K562 (cell line): ENCODE results near the gene CACNG8. TPM values are rescaled to one million over a fixed set of nuclear protein-coding genes. Genes with fewer than 3 reads are reported as not detected.

Experiments
- ATAC-seq: fragments of 200-7000 bp; cut with Tn5 transposase; 3 replicates; pipeline ENCODE4 v1.9.1; 2020; ENCODE audit warnings: moderate library complexity
- BruUV-seq: library from RNA; stranded (reverse); fragments of 400-500 nt; replicated peaks from 2 replicates; lab custom pipeline; 2021; lab: Mats Ljungman, UMichigan
- CTCF ChIA-PET: fragments of 300-600 bp; formaldehyde crosslinking; extraction: SDS; loops from one replicate; lab custom pipeline; 2021; ENCODE audit warnings: low intra/inter-chr PET ratio; lab: Yijun Ruan, JAX
- POLR2A ChIA-PET: fragments of 300-600, 350-650 bp; sonication (Branson Sonifier 250); formaldehyde crosslinking; extraction: SDS; loops from one replicate; lab custom pipeline; 2021; ENCODE audit warnings: antibody characterized with exemption, inconsistent platforms; lab: Yijun Ruan, JAX
- DNase-seq, 4 experiments: peaks; one replicate each; pipeline versions ENCODE4 v3.0.0 to v3.0.0-alpha.2; 2011 to 2018; ENCODE audit warnings: low spot score in 3 of 4, mixed read lengths in 3 of 4; ENCODE audit errors: extremely low read depth in 1 of 4
- FAIRE-seq: peaks from 2 replicates; lab custom pipeline; 2011; peaks lifted over from hg19 to GRCh38; lab: Jason Lieb, UNC
- H2AFZ ChIP-seq: 2 replicates; pipeline ENCODE4 v1.6.0; 2011; ENCODE audit warnings: low read depth, low read length, control low read depth, inconsistent platforms
- H3K27ac ChIP-seq: fragments of 200-600 bp; 3 replicates; pipeline ENCODE4 v1.8.0; 2011; ENCODE audit warnings: low read depth, mild to moderate bottlenecking, control low read depth, inconsistent platforms, low read length, moderate library complexity, mixed read lengths; ENCODE audit errors: extremely low read depth
- H3K27me3 ChIP-seq, 2 experiments: fragments of 300-600 bp in 1 of 2; 2 replicates in 1 of 2; 3 replicates in 1 of 2; pipeline versions ENCODE4 v1.6.0 to v1.8.0; 2011; ENCODE audit warnings: inconsistent platforms in 2 of 2, low read length in 2 of 2, mild to moderate bottlenecking in 1 of 2, mixed read lengths in 1 of 2, moderate library complexity in 1 of 2; ENCODE audit not compliant: control insufficient read depth in 2 of 2, insufficient read depth in 2 of 2
- H3K36me3 ChIP-seq: fragments of 300-600 bp; 3 replicates; pipeline ENCODE4 v1.8.0; 2011; ENCODE audit warnings: mild to moderate bottlenecking, low read length, inconsistent platforms; ENCODE audit not compliant: control insufficient read depth, insufficient read depth
- H3K4me1 ChIP-seq, 2 experiments: fragments of 200-600 bp in 1 of 2; replicated peaks in 1 of 2; 2 replicates in 1 of 2; 3 replicates in 1 of 2; pipeline versions ENCODE4 v1.5.1 to v1.8.0; 2011; ENCODE audit warnings: inconsistent platforms in 2 of 2, low read length in 2 of 2, mild to moderate bottlenecking in 1 of 2, mixed read lengths in 1 of 2, moderate library complexity in 1 of 2; ENCODE audit not compliant: control insufficient read depth in 2 of 2, insufficient read depth in 2 of 2
- H3K4me2 ChIP-seq: 2 replicates; pipeline ENCODE4 v1.6.1; 2011; ENCODE audit warnings: low read length, control low read depth, inconsistent platforms, mixed read lengths; ENCODE audit not compliant: insufficient read depth
- H3K4me3 ChIP-seq: fragments of 200-600 bp; sonication (generic), shearing (Covaris generic); 2 replicates; pipeline ENCODE4 v1.5.1; 2016; ENCODE audit warnings: control low read depth, inconsistent platforms
- H3K79me2 ChIP-seq: fragments of 200-600 bp; 3 replicates; pipeline ENCODE4 v1.8.0; 2011; ENCODE audit warnings: low read length, inconsistent platforms; ENCODE audit not compliant: control insufficient read depth, insufficient read depth
- H3K9ac ChIP-seq, 2 experiments: 2 replicates each; pipeline versions ENCODE4 v1.6.0 to v1.6.1; 2011; ENCODE audit warnings: low read depth in 2 of 2, low read length in 2 of 2, control low read depth in 1 of 2, inconsistent platforms in 1 of 2, mild to moderate bottlenecking in 1 of 2, mixed read lengths in 1 of 2; ENCODE audit not compliant: insufficient read depth in 1 of 2
- H3K9me1 ChIP-seq: one replicate; pipeline ENCODE4 v1.6.0; 2011; ENCODE audit warnings: inconsistent platforms, mild to moderate bottlenecking, low read length, moderate library complexity; ENCODE audit not compliant: control insufficient read depth, insufficient read depth
- H3K9me3 ChIP-seq: replicated peaks from 2 replicates; pipeline ENCODE4 v1.5.1; 2011; ENCODE audit warnings: low read depth, low read length, inconsistent platforms; ENCODE audit not compliant: control insufficient read depth, insufficient read depth
- H4K20me1 ChIP-seq: replicated peaks from 2 replicates; pipeline ENCODE4 v1.6.1; 2011; ENCODE audit warnings: low read length, inconsistent platforms, mixed read lengths; ENCODE audit not compliant: control insufficient read depth, insufficient read depth
- BRD4 ChIP-seq: fragments of 200-600 bp; sonication (generic); IDR thresholded peaks from 2 replicates; pipeline ENCODE4 v1.6.1; 2017; ENCODE audit warnings: inconsistent platforms
- BRD9 ChIP-seq: fragments of 450-650 bp; IDR thresholded peaks from 2 replicates; pipeline ENCODE4 v1.6.1; 2018; ENCODE audit warnings: low read depth; ENCODE audit not compliant: partially characterized antibody
- CBFA2T2 ChIP-seq: fragments of 450-650 bp; conservative IDR thresholded peaks from 2 replicates; pipeline ENCODE4 v1.6.1; 2017; ENCODE audit warnings: mild to moderate bottlenecking
- CEBPB ChIP-seq: fragments of 450-650 bp; IDR thresholded peaks from 2 replicates; pipeline ENCODE4 v1.6.1; 2016; ENCODE audit warnings: missing genetic modification characterization, missing compliant biosample characterization
- DNMT1 ChIP-seq: fragments of 450-650 bp; IDR thresholded peaks from 2 replicates; pipeline ENCODE4 v1.6.1; 2016; ENCODE audit warnings: antibody characterized with exemption, mild to moderate bottlenecking
- HEY1 ChIP-seq: fragments of 250-450 bp; sonication (Bioruptor Pico); IDR thresholded peaks from 2 replicates; pipeline ENCODE4 v1.5.0; 2020; ENCODE audit warnings: mild to moderate bottlenecking, moderate library complexity, borderline replicate concordance
- MCM2 ChIP-seq: fragments of 450-650 bp; IDR thresholded peaks from 2 replicates; pipeline ENCODE4 v1.6.1; 2017; ENCODE audit warnings: low read depth, mild to moderate bottlenecking
- NCOA4 ChIP-seq: fragments of 450-650 bp; IDR thresholded peaks from 2 replicates; pipeline ENCODE4 v1.6.1; 2018; ENCODE audit warnings: mild to moderate bottlenecking; ENCODE audit not compliant: partially characterized antibody
- PTBP1 ChIP-seq: fragments of 200-400 bp; formaldehyde crosslinking; IDR thresholded peaks from 2 replicates; pipeline ENCODE4 v1.6.1; 2017; ENCODE audit warnings: low read depth, low read length
- ZNF212 ChIP-seq: fragments of 450-650 bp; formaldehyde crosslinking; IDR thresholded peaks from 2 replicates; pipeline ENCODE4 v1.4.0; 2020; ENCODE audit warnings: mild to moderate bottlenecking
- ZNF507 ChIP-seq: conservative IDR thresholded peaks from 2 replicates; pipeline ENCODE4 v1.6.1; 2017; ENCODE audit warnings: missing genetic modification characterization, missing compliant biosample characterization
- ZNF717 ChIP-seq: fragments of 250-450 bp; sonication (Bioruptor Pico); IDR thresholded peaks from 2 replicates; pipeline ENCODE4 v1.5.0; 2021
- ZNF830 ChIP-seq: fragments of 250-450 bp; sonication (Bioruptor Pico); IDR thresholded peaks from 2 replicates; pipeline ENCODE4 v1.5.0; 2021; ENCODE audit warnings: mild to moderate bottlenecking
- WGBS: fragments of 100-300 bp; shearing (Covaris generic); methylation state at CpG from one replicate; pipeline ENCODE4 v1.1.6; 2016; ENCODE audit warnings: low coverage, mixed read lengths; ENCODE audit not compliant: insufficient coverage; ENCODE audit errors: missing lambda C conversion rate; 5-methylcytosine and 5-hydroxymethylcytosine counted together
- in situ Hi-C: fragments of 300-500 bp; cut with MboI; formaldehyde crosslinking; loops from 4 replicates; pipeline ENCODE4 v1.15.0; 2018; ENCODE audit warnings: inconsistent platforms, mixed read lengths
- intact Hi-C: fragments of 100-400 bp; cut with micrococcal nuclease; formaldehyde crosslinking; loops from 2 replicates; pipeline ENCODE4 v1.14.2; 2022
- polyA plus RNA-seq, 8 experiments: library from polyadenylated mRNA; depleted of rRNA in 4 of 8; stranded (reverse) in 5 of 8; unstranded in 3 of 8; fragments of >200 nt; fragmentation: Nextera tagmentation in 2 of 8; fragmentation: Illumina TruSeq in 1 of 8; extraction: Ambion mirVana in 2 of 8; extraction: Trizol in 1 of 8; gene quantifications; 2 replicates each; pipeline versions ENCODE4 v1.2.1 to v1.2.3, GENCODE V29; 2011 to 2014; ENCODE audit warnings: inconsistent platforms in 1 of 8, missing spikeins in 1 of 8
- total RNA-seq, 7 experiments: library from RNA; depleted of rRNA in 6 of 7; stranded (reverse); fragments of >200 nt in 6 of 7; fragmentation: Illumina TruSeq in 2 of 7; extraction: Trizol in 2 of 7; gene quantifications; 2 replicates each; pipeline versions ENCODE4 v1.2.1 to v1.2.3, GENCODE V29; 2011 to 2021; ENCODE audit warnings: low replicate concordance in 1 of 7
- TF ChIP-seq, protein P1 (sequence below): sonication (generic); formaldehyde crosslinking; IDR thresholded peaks from 2 replicates; pipeline ENCODE4 v1.8.0; 2022; ENCODE audit warnings: mild to moderate bottlenecking, missing genetic modification reagents, borderline replicate concordance
- TF ChIP-seq, protein P2 (sequence below), 2 experiments: IDR thresholded peaks in 1 of 2; conservative IDR thresholded peaks in 1 of 2; 2 replicates each; pipeline ENCODE4 v1.6.1; 2016; ENCODE audit warnings: low read depth in 2 of 2, mild to moderate bottlenecking in 1 of 2, missing compliant biosample characterization in 1 of 2, missing genetic modification characterization in 1 of 2, moderate library complexity in 1 of 2
- TF ChIP-seq, protein P3 (sequence below): sonication (generic); formaldehyde crosslinking; IDR thresholded peaks from 2 replicates; pipeline ENCODE4 v1.8.0; 2022; ENCODE audit warnings: missing genetic modification reagents, mild to moderate bottlenecking, borderline replicate concordance

Gene CACNG8
- total and polyA plus RNA-seq, 9 of the 15 experiments (the other 6 are each of a cell fraction or from before 2014, with no cell fraction given) = 0.02 to 0.05 TPM; not detected in 7

DNA sequence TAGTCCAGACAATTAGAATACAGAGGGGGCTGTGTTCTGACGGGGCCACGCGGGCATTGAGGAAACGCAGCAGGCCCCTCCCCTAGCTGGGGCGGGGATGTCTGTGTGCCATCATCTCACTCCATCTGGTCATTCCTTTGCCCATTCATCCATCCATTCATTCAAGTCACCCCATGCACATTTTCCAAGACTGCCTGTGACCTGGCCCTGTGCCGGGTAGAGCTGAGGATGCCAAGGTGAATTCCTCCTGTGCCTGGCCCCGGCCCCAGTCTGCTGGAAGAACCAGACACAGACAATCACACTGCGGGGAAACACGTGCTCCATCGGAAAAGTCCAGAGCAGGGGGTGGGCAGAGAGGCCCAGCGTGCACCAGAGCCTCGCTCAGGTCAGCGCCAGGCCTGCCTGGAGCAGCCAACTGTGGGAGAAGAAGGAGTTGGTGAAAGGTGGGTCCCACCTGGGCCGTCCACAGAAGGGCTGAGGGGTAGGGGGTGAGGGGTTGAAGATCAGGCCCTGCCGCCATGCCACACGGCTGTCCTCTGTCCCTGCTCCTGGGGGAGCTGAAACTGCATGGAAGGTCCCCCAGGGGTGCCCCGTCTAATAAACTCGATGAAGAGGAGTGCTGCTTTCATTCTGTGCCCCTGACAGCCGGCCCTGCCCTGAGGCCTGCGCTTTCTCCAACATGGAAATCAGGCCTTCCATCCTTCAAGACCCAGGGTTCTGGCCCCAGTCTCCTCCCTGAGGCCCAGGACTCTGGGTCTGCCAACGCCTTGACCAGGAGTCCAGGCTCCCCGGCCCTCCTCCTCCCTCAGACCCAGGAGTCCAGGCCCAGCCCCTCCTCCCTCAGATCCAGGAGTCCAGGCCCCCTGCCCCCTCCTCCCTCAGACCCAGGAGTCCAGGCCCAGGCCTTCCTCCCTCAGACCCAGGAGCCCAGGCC lies 27.1 kb downstream of the CACNG8 start:
- Histone ChIP-seq H3K79me2 (no peaks in the 10 kb centered on the region), H3K9me3 (no peaks in the 10 kb centered on the region), H3K9me1 (no peaks in the 10 kb centered on the region), H3K27me3 (peaks cover 9 to 48% of the 10 kb centered on the region in 2 experiments), H4K20me1 (no peaks in the 10 kb centered on the region; the same call in 1 of the 2 replicates), H3K27ac (no peak overlapping the region), H3K9ac (no peak overlapping the region), H3K4me1 (peaks cover 0 to 8% of the 10 kb centered on the region in 2 experiments; a peak in 2 of 5 replicates), H2AFZ (no peak overlapping the region), H3K4me3 (no peak overlapping the region), H3K4me2 (no peak overlapping the region), H3K36me3 (no peaks in the 10 kb centered on the region)
- no TSS peak for BruUV-seq
- no peak for DNase-seq
- intact Hi-C loops = no loop called here
- WGBS = 2% methylated on average over 22 of the region's 22 CpGs
- CTCF ChIA-PET = no interaction called here
- no peak for ATAC-seq
- in situ Hi-C loops = no loop called here
- no peak for FAIRE-seq
- POLR2A ChIA-PET = no interaction called here
- TF ChIP-seq PTBP1 (no peak), MCM2 (no peak), DNMT1 (no peak), HEY1 (CRISPR knock-in tag) (no peak), CEBPB (tag) (no peak), ZNF212 (CRISPR knock-in tag) (no peak), BRD4 (no peak), ZNF830 (no peak), BRD9 (no peak), CBFA2T2 (no peak), ZNF717 (CRISPR knock-in tag) (no peak), NCOA4 (no peak), ZNF507 (no peak)
- TF ChIP-seq, protein P1, sequence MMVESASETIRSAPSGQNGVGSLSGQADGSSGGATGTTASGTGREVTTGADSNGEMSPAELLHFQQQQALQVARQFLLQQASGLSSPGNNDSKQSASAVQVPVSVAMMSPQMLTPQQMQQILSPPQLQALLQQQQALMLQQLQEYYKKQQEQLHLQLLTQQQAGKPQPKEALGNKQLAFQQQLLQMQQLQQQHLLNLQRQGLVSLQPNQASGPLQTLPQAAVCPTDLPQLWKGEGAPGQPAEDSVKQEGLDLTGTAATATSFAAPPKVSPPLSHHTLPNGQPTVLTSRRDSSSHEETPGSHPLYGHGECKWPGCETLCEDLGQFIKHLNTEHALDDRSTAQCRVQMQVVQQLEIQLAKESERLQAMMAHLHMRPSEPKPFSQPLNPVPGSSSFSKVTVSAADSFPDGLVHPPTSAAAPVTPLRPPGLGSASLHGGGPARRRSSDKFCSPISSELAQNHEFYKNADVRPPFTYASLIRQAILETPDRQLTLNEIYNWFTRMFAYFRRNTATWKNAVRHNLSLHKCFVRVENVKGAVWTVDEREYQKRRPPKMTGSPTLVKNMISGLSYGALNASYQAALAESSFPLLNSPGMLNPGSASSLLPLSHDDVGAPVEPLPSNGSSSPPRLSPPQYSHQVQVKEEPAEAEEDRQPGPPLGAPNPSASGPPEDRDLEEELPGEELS (CRISPR knock-in tag) = no peak
- TF ChIP-seq, protein P2, sequence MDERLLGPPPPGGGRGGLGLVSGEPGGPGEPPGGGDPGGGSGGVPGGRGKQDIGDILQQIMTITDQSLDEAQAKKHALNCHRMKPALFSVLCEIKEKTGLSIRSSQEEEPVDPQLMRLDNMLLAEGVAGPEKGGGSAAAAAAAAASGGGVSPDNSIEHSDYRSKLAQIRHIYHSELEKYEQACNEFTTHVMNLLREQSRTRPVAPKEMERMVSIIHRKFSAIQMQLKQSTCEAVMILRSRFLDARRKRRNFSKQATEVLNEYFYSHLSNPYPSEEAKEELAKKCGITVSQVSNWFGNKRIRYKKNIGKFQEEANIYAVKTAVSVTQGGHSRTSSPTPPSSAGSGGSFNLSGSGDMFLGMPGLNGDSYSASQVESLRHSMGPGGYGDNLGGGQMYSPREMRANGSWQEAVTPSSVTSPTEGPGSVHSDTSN (CRISPR knock-in tag; IDR thresholded peaks at IDR 0.05; ENCODE audit: low read depth) = no peak
- TF ChIP-seq, protein P2 (tag; conservative IDR thresholded peaks at IDR 0.05; ENCODE audit: low read depth) = no peak
- TF ChIP-seq, protein P3, sequence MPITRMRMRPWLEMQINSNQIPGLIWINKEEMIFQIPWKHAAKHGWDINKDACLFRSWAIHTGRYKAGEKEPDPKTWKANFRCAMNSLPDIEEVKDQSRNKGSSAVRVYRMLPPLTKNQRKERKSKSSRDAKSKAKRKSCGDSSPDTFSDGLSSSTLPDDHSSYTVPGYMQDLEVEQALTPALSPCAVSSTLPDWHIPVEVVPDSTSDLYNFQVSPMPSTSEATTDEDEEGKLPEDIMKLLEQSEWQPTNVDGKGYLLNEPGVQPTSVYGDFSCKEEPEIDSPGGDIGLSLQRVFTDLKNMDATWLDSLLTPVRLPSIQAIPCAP (CRISPR knock-in tag) = no peak
